RWPE2 (cell line): ENCODE results near the gene GDPD3.

ENCODE experiments used
- ATAC-seq: fragments of 200-7000 bp; cut with Tn5 transposase; 3 replicates; pipeline ENCODE4 v1.9.1; 2021; ENCODE audit warnings: low read depth
- DNase-seq: peaks from one replicate; pipeline ENCODE4 v3.0.0-alpha.2; 2020; ENCODE audit warnings: low spot score
- H3K27ac ChIP-seq: fragments of 450-650 bp; 2 replicates; pipeline ENCODE4 v1.5.1; 2017; ENCODE audit warnings: mild to moderate bottlenecking; ENCODE audit not compliant: poor library complexity, severe bottlenecking
- H3K27me3 ChIP-seq: fragments of 250-450 bp; sonication (Bioruptor Pico); 2 replicates; pipeline ENCODE4 v1.5.1; 2021; ENCODE audit warnings: mild to moderate bottlenecking, moderate library complexity; ENCODE audit not compliant: insufficient read depth, poor library complexity, severe bottlenecking
- H3K36me3 ChIP-seq: fragments of 250-450 bp; sonication (Bioruptor Pico); 2 replicates; pipeline ENCODE4 v1.5.1; 2020; ENCODE audit warnings: low read depth, mild to moderate bottlenecking, moderate library complexity
- H3K4me1 ChIP-seq: fragments of 250-450 bp; sonication (Bioruptor Pico); 2 replicates; pipeline ENCODE4 v1.5.1; 2021; ENCODE audit warnings: mild to moderate bottlenecking, moderate library complexity; ENCODE audit not compliant: insufficient read depth, poor library complexity, severe bottlenecking
- H3K4me3 ChIP-seq: fragments of 250-450 bp; sonication (Bioruptor Pico); 2 replicates; pipeline ENCODE4 v1.5.1; 2021; ENCODE audit warnings: mild to moderate bottlenecking, moderate library complexity; ENCODE audit not compliant: severe bottlenecking
- H3K9me3 ChIP-seq: fragments of 250-450 bp; sonication (Bioruptor Pico); 2 replicates; pipeline ENCODE4 v1.5.1; 2021; ENCODE audit warnings: mild to moderate bottlenecking, moderate library complexity; ENCODE audit not compliant: severe bottlenecking
- CTCF ChIP-seq: fragments of 450-650 bp; IDR thresholded peaks from one replicate; pipeline ENCODE4 v1.5.1; 2017; ENCODE audit warnings: mild to moderate bottlenecking, moderate library complexity; ENCODE audit not compliant: poor library complexity, severe bottlenecking

Gene GDPD3

DNA sequence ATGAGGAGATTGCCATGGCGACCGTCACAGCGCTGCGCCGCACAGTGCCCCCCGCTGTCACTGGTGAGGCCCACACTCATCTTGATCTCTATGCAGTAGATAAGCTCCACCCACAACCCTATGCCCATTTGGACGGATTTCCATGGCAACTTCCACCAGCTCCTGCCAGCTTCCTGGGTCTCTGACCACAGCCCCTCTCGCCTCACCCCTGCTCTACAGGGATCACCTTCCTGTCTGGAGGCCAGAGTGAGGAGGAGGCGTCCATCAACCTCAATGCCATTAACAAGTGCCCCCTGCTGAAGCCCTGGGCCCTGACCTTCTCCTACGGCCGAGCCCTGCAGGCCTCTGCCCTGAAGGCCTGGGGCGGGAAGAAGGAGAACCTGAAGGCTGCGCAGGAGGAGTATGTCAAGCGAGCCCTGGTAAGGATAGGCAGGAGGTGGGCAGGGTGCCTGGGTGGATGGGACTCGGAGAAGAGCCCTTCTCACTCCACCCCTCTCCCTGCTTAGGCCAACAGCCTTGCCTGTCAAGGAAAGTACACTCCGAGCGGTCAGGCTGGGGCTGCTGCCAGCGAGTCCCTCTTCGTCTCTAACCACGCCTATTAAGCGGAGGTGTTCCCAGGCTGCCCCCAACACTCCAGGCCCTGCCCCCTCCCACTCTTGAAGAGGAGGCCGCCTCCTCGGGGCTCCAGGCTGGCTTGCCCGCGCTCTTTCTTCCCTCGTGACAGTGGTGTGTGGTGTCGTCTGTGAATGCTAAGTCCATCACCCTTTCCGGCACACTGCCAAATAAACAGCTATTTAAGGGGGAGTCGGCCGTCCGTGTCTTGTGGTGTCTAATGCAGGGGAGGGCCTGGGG is 43.5 kb downstream of the GDPD3 start:
- Histone ChIP-seq H3K9me3 (no peaks in the 10 kb centered on the region), H3K4me1 (peaks cover 4% of the 10 kb centered on the region), H3K36me3 (peaks cover 68% of the 10 kb centered on the region), H3K4me3 (no peak overlapping the region), H3K27ac (peak overlapping the region; percentile 93), H3K27me3 (no peaks in the 10 kb centered on the region)
- no peak for ATAC-seq
- DNase-seq = peak; percentile 65
- TF ChIP-seq CTCF = no peak

DNA sequence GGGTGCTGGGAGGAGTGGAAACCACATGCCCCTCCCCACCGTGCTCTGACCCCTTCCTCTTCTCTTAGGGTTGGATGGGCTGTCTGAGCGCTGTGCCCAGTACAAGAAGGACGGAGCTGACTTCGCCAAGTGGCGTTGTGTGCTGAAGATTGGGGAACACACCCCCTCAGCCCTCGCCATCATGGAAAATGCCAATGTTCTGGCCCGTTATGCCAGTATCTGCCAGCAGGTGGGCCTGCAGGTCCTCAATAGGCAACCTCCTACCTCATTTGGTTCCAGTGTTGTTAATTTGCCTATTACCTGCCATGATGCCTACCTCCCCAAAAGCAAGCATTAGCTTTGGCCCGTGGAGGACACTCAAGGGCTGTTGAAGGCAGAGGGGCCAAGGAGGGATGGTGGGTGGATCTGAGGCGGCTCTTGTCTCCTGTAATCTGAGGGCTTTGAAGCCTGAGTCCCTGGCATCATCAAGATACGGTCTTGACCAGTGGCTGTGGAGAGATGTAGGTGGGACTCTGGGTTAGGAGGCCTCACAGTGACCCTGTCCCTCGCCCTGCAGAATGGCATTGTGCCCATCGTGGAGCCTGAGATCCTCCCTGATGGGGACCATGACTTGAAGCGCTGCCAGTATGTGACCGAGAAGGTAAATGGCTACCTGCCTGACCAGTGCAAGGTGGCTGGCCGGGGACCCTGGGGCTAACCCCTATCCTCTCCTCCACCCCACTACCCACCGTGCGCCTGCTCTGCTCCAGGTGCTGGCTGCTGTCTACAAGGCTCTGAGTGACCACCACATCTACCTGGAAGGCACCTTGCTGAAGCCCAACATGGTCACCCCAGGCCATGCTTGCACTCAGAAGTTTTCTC is 44.4 kb downstream of the GDPD3 start:
- Histone ChIP-seq H3K9me3 (no peaks in the 10 kb centered on the region), H3K36me3 (peaks cover 68% of the 10 kb centered on the region), H3K27ac (peak overlapping the region; percentile 93), H3K4me1 (peaks cover 8% of the 10 kb centered on the region), H3K4me3 (no peak overlapping the region), H3K27me3 (no peaks in the 10 kb centered on the region)
- ATAC-seq (no peak), DNase-seq (no peak)
- TF ChIP-seq CTCF = peak; percentile 39

- peaks cover 68% of the 10 kb centered on the region for H3K36me3 ChIP-seq
- peaks cover 12% of the 10 kb centered on the region for H3K4me1 ChIP-seq
- no peaks in the 10 kb centered on the region for H3K9me3 ChIP-seq
- H3K27me3 ChIP-seq = no peaks in the 10 kb centered on the region
- ATAC-seq = no peak
- TF ChIP-seq CTCF = no peak
- no peak overlapping the region for H3K4me3 ChIP-seq
- H3K27ac ChIP-seq = peak overlapping the region; percentile 93
- no peak for DNase-seq
Observed at GRCh38 chr16:30068333-30068732, 45.0 kb downstream of the GDPD3 start.

DNA sequence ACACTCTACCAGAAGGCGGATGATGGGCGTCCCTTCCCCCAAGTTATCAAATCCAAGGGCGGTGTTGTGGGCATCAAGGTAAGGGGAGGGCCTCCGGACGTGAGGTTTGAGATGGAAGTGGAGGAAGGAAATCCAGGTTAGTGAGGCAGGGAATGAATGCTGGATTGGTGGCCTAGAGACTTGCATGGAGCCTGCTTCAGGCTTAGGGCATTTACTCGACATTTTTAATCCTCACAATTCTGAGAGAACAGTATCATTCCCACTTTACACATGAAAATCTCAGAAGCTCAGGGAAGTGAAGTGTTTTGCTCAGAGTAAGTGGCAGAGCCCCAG is 45.8 kb downstream of the GDPD3 start:
- Histone ChIP-seq H3K36me3 (peaks cover 68% of the 10 kb centered on the region), H3K9me3 (no peaks in the 10 kb centered on the region), H3K4me3 (peak overlapping the region; percentile 82), H3K4me1 (peaks cover 12% of the 10 kb centered on the region), H3K27me3 (no peaks in the 10 kb centered on the region), H3K27ac (peak overlapping the region; percentile 93)
- no peak for TF ChIP-seq CTCF
- no peak for ATAC-seq
- no peak for DNase-seq
